GM12892 (cell line): Measurements from ENCODE around the gene SOAT1. TPM values are rescaled to one million over a fixed set of nuclear protein-coding genes. Genes with fewer than 3 reads are reported as not detected.
"Not testable (repeated sequence)": the region's sequence is repeated elsewhere in the genome, so short reads cannot be mapped to it uniquely, and the experiment has no call there.

Experiments
- DNase-seq: peaks from one replicate; pipeline ENCODE4 v3.0.0; 2011; ENCODE audit not compliant: insufficient read length
- FAIRE-seq: peaks from 2 replicates; lab custom pipeline; 2011; peaks lifted over from hg19 to GRCh38; lab: Jason Lieb, UNC
- POLR2A ChIP-seq: IDR thresholded peaks from 2 replicates; pipeline ENCODE4 v1.6.1; 2011; ENCODE audit warnings: low read depth, low read length, control low read depth
- POLR2AphosphoS5 ChIP-seq: IDR thresholded peaks from 2 replicates; pipeline ENCODE4 v1.6.1; 2011; ENCODE audit warnings: low read depth, low read length, control low read depth
- TAF1 ChIP-seq: IDR thresholded peaks from 2 replicates; pipeline ENCODE4 v1.6.1; 2011; ENCODE audit warnings: low read depth, mild to moderate bottlenecking, control low read depth, low read length, borderline replicate concordance
- polyA plus RNA-seq: library from polyadenylated mRNA; unstranded; fragments of >200 nt; gene quantifications from one replicate; pipeline ENCODE4 v1.2.1, GENCODE V29; 2012; ENCODE audit warnings: missing spikeins, inconsistent platforms; ENCODE audit not compliant: missing spikeins

The SOAT1 gene
- 12.8 TPM for polyA plus RNA-seq

- peak; percentile 88 for FAIRE-seq
- 0 out of 2 replicates have a peak, but pooled peaks have one; percentile 38 for TF ChIP-seq TAF1
- peak; percentile 52; the same call in 1 of the 2 replicates for TF ChIP-seq POLR2AphosphoS5
- TF ChIP-seq POLR2A = peak; percentile 76
- peak; percentile 85 for DNase-seq
Measured at GRCh38 chr1:179293340-179294327, at the start of gene SOAT1. SOAT1 (plus strand) TSS chr1:179293797; CDS start chr1:179302685, 8,888 bp downstream.

DNA sequence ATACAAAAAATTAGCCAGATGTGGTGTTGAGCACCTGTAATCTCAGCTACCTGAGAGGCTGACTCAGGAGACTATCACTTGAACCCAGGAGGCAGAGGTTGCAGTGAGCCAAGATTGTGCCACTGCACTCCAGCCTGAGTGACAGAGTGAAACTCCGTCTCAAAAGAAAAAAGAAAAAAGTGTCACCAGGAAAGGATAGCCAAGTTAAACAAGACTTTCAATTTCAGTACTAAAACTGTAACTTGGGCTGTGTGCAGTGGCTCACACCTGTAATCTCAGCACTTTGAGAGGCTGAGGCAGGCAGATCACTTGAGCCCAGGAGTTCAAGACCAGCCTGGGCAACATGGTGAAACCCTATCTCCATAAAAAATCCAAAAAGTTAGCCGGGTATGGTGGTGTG is 48.2 kb upstream of the SOAT1 start:
- not testable (repeated sequence) for FAIRE-seq, DNase-seq

- TF ChIP-seq POLR2AphosphoS5 (no peak), POLR2A (no peak), TAF1 (no peak)
- DNase-seq (no peak), FAIRE-seq (no peak)
Measured at GRCh38 chr1:179247923-179248322, 45.7 kb upstream of the SOAT1 start.

GRCh38 chr1:179251675-179252074 is 41.9 kb upstream of the SOAT1 start:
- no peak for TF ChIP-seq POLR2AphosphoS5
- no peak for TF ChIP-seq POLR2A
- TF ChIP-seq TAF1 = no peak
- no peak for DNase-seq
- no peak for FAIRE-seq

GRCh38 chr1:179252606-179253005 is 41.0 kb upstream of the SOAT1 start:
- FAIRE-seq = no peak

DNA sequence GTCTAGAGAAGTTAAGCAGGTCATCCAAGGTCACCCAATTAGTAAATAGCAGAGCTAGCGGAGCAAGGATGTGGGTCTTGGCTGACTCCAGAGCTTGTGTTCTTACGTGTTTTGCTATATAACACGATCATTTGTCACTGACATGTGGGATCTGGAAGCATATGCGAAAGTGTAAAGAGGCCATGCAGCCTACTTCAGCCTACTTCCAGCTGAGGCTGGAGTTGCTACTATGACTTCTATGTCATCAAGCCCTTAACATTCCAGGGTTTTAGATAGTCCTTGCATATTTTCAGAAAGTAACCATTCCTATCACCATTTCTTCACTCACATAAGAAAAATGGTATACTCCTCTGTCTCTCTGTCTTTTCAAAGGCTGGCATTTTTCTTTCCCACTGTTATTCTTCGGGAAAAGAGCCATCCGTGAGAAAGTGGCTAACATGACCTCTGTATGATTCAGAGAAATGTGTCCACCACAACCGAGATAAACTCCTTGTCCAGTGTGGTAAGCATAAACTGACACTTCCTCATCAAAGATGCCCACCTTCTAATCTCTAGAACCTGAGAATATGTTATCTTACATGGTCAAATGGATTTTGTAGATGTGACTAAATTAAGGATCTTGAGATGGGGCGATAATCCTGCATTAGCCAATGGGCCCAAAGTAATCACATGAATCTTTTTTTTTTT is 40.2 kb upstream of the SOAT1 start:
- FAIRE-seq = no peak
- no peak for DNase-seq
- TF ChIP-seq TAF1 (no peak), POLR2AphosphoS5 (no peak), POLR2A (no peak)

More at GRCh38 chr1:179252606-179253005, 41.0 kb upstream of the SOAT1 start:
- no peak for DNase-seq
- TF ChIP-seq POLR2AphosphoS5 (no peak), TAF1 (no peak), POLR2A (no peak)

- no peak for TF ChIP-seq TAF1
- TF ChIP-seq POLR2A = no peak
- TF ChIP-seq POLR2AphosphoS5 = no peak
- FAIRE-seq (no peak), DNase-seq (no peak)
Measured at GRCh38 chr1:179262183-179262582, 31.4 kb upstream of the SOAT1 start.

DNA sequence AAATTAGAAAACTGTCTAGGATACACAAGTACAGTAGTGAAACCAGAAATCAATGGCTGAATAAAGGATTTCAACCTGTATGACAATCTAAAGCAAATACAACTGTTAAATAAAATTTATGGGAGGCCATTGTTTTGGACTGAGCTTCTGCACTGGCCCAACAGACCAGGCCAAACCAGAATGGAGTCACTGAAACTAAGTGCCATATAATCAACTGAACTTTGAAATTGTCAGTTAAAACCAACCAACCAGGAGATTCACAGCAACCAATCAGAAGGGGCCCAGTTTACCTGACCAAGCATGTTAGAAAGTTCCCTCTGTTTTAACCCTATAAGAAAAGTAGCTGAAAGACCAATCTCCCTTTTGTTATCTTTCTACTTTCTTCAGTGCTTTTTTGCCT is 30.5 kb upstream of the SOAT1 start:
- TF ChIP-seq TAF1 (no peak), POLR2A (no peak)
- no peak for DNase-seq
- no peak for FAIRE-seq

DNA sequence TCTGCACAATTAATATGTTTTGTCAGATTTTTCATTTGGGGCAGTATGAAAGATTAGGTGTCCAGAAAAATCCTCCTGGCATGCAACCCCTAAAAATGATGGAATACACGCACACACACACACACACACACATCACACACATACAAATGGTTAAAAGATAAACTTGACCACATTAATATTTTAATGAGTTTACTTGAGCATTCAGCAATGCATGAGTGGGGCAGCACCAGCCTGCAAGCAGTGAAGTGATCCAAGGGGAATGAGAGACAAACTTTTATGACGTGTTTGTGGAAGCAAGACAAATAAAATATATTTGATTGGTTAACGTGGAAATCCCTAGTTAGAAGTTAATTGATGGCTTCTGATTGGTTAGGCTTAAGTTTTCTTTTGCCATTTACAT is 29.1 kb upstream of the SOAT1 start:
- DNase-seq (no peak), FAIRE-seq (no peak)
- no peak for TF ChIP-seq TAF1
- TF ChIP-seq POLR2AphosphoS5 = no peak
- TF ChIP-seq POLR2A = no peak

GRCh38 chr1:179269071-179269470 is 24.5 kb upstream of the SOAT1 start:
- DNase-seq (no peak), FAIRE-seq (no peak)
- TF ChIP-seq POLR2AphosphoS5 (no peak), TAF1 (no peak), POLR2A (no peak)

DNA sequence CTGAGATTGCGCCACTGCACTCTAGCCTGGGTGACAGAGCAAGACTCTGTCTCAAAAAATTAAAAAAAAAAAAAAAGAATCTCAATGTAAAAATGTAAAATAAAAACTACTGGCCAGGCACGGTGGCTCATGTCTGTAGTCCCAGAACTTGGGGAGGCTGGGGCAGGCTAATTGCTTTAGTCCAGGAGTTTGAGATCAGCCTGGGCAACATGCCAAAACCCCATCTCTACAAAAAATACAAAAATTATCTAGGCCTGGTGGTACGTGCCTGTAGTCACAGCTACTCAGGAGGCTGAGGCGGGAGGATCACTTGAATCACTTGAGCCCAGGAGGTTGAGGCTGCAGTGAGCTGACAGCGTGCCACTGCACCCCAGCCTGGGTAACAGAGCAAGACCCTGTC is 19.2 kb upstream of the SOAT1 start:
- DNase-seq, FAIRE-seq: not testable (repeated sequence)

- no peak for TF ChIP-seq POLR2AphosphoS5
- TF ChIP-seq POLR2A = no peak
- no peak for TF ChIP-seq TAF1
- FAIRE-seq = no peak
- DNase-seq = no peak
Measured at GRCh38 chr1:179278920-179279319, 14.7 kb upstream of the SOAT1 start.
